BLaER1 treated with 17β-estradiol and CSF1 and Interleukin-3, amounts not matched to agents 10 nM and 100 nM (cell line): ENCODE data around the gene ERBB2.
"Not testable (repeated sequence)": the region's sequence is repeated elsewhere in the genome, so short reads cannot be mapped to it uniquely, and the experiment has no call there.

ENCODE experiments used
- H3K27ac ChIP-seq, 11 experiments: shearing (Covaris generic); formaldehyde crosslinking; 2 replicates each; pipeline ENCODE4 v1.8.1; 2022
- H3K27me3 ChIP-seq, 11 experiments: shearing (Covaris generic); formaldehyde crosslinking; 2 replicates each; pipeline ENCODE4 v1.8.1; 2022
- H3K36me3 ChIP-seq, 11 experiments: shearing (Covaris generic); formaldehyde crosslinking; 2 replicates each; pipeline ENCODE4 v1.8.1; 2022
- H3K4me1 ChIP-seq, 10 experiments: shearing (Covaris generic); formaldehyde crosslinking; 2 replicates each; pipeline ENCODE4 v1.8.1; 2022
- H3K4me2 ChIP-seq, 11 experiments: shearing (Covaris generic); formaldehyde crosslinking; 2 replicates each; pipeline ENCODE4 v1.8.1; 2022
- H3K4me3 ChIP-seq, 10 experiments: shearing (Covaris generic); formaldehyde crosslinking; 2 replicates each; pipeline ENCODE4 v1.8.1; 2022
- H3K9ac ChIP-seq, 11 experiments: shearing (Covaris generic); formaldehyde crosslinking; 2 replicates each; pipeline ENCODE4 v1.8.1; 2022
- H3K9me3 ChIP-seq, 11 experiments: shearing (Covaris generic); formaldehyde crosslinking; replicated peaks in 1 of 11; 2 replicates each; pipeline ENCODE4 v1.8.1; 2022
- H4K20me1 ChIP-seq, 11 experiments: shearing (Covaris generic); formaldehyde crosslinking; 2 replicates each; pipeline ENCODE4 v1.8.1; 2022
- Cebpa-rat ChIP-seq, 11 experiments: shearing (Covaris generic); IDR thresholded peaks; 2 replicates each; pipeline ENCODE4 v1.8.1; 2022

Gene ERBB2

DNA sequence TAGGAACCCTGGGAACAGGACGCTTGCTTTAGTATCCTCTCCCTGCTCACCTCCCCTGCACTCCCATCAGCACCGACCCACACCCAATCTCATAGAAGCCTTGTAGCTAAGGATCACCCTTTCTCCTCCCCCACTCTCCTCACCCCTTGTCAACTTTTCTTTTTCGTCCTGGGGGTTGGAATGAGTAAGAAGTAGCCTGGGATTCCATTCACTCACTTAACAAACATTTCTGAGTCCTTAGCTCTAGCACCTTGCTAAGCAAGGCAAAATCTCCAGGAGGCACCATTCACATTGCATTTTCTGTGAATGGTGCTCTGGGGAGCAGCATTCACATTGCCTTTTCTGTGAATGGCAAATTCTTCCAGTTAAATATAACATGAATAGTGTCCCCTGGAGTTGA lies 10.9 kb upstream of the ERBB2 start:
- peak overlapping the region in 3 of 11 experiments; percentile 79 to 87 (median 84); a peak in 3 of 22 replicates for H3K27ac ChIP-seq
- TF ChIP-seq Cebpa-rat (IDR thresholded peaks at IDR 0.05): no peak

DNA sequence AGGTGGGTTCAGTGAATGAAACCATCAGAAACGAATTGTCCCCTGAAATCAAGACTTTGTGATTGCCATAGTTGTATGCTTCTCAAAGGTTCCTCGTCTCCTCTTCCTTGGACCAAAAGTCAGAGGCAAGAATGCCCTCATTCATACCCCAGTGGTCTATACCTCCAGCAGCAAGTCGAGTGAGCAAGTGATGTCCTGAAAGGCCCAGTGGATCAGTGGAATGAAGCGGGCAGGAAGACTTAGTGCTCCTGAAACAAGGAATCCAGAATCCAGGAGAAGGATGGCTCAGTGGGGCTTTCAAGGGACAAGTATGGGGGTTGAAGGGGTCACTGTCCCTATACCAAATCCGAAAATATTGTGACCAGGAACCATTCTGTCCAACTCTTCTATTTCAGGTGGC lies 5.3 kb upstream of the ERBB2 start:
- no peaks in the 10 kb centered on the region for H4K20me1 ChIP-seq
- no peak overlapping the region for H3K4me3 ChIP-seq
- H3K9me3 ChIP-seq: no peaks in the 10 kb centered on the region
- TF ChIP-seq Cebpa-rat (IDR thresholded peaks at IDR 0.05): no peak
- peaks cover 13 to 22% (median 18%) of the 10 kb centered on the region in 11 experiments for H3K27me3 ChIP-seq
- H3K4me2 ChIP-seq: no peak overlapping the region
- H3K4me1 ChIP-seq: no peaks in the 10 kb centered on the region; a peak in 1 of 20 replicates
- no peak overlapping the region for H3K27ac ChIP-seq
- no peaks in the 10 kb centered on the region for H3K36me3 ChIP-seq
- H3K9ac ChIP-seq: no peak overlapping the region

More for the DNA sequence above, 10.9 kb upstream of the ERBB2 start:
- H3K27me3 ChIP-seq: no peaks in the 10 kb centered on the region
- H3K4me2 ChIP-seq: peak overlapping the region; percentile 80 to 96 (median 88)
- no peaks in the 10 kb centered on the region for H4K20me1 ChIP-seq
- H3K36me3 ChIP-seq: peaks cover 0 to 16% (median 0%) of the 10 kb centered on the region in 11 experiments; a peak in 7 of 22 replicates
- peaks cover 10 to 16% (median 14%) of the 10 kb centered on the region in 10 experiments for H3K4me1 ChIP-seq
- peaks cover 0 to 12% (median 0%) of the 10 kb centered on the region in 11 experiments; a peak in 7 of 22 replicates for H3K9me3 ChIP-seq
- peak overlapping the region; percentile 57 to 78 (median 66); a peak in 19 of 20 replicates for H3K4me3 ChIP-seq
- H3K9ac ChIP-seq: 0 out of 22 replicates have a peak overlapping the region, but pooled peaks of 1 of the 11 experiments have one; percentile 78

DNA sequence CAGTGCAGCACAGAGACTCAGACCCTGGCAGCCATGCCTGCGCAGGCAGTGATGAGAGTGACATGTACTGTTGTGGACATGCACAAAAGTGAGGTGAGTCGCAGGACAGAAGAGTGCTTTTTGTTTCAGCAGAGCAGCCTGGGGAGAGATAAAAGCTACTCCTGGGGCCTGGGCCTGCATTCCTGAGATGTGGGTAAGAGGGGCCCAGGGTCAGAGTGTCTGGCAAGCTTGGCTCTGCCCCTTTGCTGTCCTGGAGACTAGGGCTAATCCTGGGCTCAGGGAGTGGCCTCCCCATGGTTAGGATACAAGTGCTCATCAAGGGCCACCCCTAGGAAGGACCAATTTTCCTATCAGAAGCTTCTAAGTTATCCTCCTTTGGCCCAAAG lies 4.8 kb upstream of the ERBB2 start:
- Histone ChIP-seq H3K4me3 (no peak overlapping the region), H3K4me1 (no peaks in the 10 kb centered on the region)
- no peak for TF ChIP-seq Cebpa-rat (IDR thresholded peaks at IDR 0.05)

DNA sequence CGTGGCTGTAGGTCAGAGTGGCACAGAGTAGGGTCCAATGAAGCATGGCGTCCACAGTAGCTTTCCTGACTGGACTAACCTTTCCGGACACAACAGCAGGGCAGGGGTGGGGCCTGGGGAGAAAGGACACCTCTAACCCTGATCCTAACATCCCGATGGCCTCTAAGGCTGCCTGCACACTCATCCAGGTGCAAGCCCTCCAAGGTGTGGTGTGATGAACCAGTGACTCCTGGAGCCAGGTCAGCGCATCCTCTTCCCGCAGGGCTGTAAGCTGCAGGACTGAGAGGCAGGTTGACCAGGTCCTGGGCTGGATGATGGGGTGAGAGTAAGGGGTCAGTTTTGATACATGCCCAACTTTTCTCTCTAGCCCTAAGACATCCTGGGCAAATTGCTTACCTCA lies 3.1 kb upstream of the ERBB2 start:
- no peaks in the 10 kb centered on the region for H3K36me3 ChIP-seq
- no peak overlapping the region for H3K4me2 ChIP-seq
- no peak overlapping the region for H3K27ac ChIP-seq
- no peak overlapping the region for H3K4me3 ChIP-seq
- H3K4me1 ChIP-seq: no peaks in the 10 kb centered on the region
- no peaks in the 10 kb centered on the region for H3K9me3 ChIP-seq
- no peak overlapping the region for H3K9ac ChIP-seq
- peaks cover 34 to 43% (median 39%) of the 10 kb centered on the region in 11 experiments for H3K27me3 ChIP-seq
- H4K20me1 ChIP-seq: no peaks in the 10 kb centered on the region; a peak in 1 of 22 replicates
- no peak for TF ChIP-seq Cebpa-rat (IDR thresholded peaks at IDR 0.05)

More for the DNA sequence above, 4.8 kb upstream of the ERBB2 start:
- H3K27me3 ChIP-seq: peaks cover 18 to 26% (median 23%) of the 10 kb centered on the region in 11 experiments
- H3K27ac ChIP-seq: no peak overlapping the region
- no peaks in the 10 kb centered on the region for H4K20me1 ChIP-seq
- H3K4me2 ChIP-seq: no peak overlapping the region
- no peaks in the 10 kb centered on the region for H3K36me3 ChIP-seq
- no peak overlapping the region for H3K9ac ChIP-seq
- H3K9me3 ChIP-seq: no peaks in the 10 kb centered on the region

DNA sequence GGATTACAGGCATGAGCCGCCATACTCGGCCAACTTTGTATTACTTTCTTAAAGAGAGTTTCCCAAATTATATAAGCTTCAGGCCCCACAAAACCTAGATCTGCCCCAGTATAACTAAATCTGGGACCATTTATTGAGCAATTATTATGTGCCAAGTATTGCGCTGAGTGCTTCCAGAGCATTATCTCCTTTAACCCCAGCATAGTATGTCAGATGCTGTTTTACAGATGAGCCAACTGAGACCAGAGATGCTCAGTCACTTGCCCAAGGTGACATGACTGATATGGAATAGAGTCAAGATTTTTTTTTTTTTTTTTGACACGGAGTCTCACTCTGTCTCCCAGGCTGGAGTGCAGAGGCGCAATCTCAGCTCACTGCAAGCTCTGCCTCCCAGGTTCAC lies 1.9 kb upstream of the ERBB2 start:
- Histone ChIP-seq H3K4me1 (0 out of 20 replicates have a peak, but pooled peaks cover 0 to 2% (median 0%) of the 10 kb centered on the region in 10 experiments), H3K9me3 (no peaks in the 10 kb centered on the region), H4K20me1 (no peaks in the 10 kb centered on the region; a peak in 1 of 22 replicates), H3K27ac (no peak overlapping the region), H3K36me3 (no peaks in the 10 kb centered on the region), H3K9ac (no peak overlapping the region), H3K4me3 (no peak overlapping the region), H3K4me2 (no peak overlapping the region), H3K27me3 (peaks cover 36 to 54% (median 48%) of the 10 kb centered on the region in 11 experiments)
- no peak for TF ChIP-seq Cebpa-rat (IDR thresholded peaks at IDR 0.05)

DNA sequence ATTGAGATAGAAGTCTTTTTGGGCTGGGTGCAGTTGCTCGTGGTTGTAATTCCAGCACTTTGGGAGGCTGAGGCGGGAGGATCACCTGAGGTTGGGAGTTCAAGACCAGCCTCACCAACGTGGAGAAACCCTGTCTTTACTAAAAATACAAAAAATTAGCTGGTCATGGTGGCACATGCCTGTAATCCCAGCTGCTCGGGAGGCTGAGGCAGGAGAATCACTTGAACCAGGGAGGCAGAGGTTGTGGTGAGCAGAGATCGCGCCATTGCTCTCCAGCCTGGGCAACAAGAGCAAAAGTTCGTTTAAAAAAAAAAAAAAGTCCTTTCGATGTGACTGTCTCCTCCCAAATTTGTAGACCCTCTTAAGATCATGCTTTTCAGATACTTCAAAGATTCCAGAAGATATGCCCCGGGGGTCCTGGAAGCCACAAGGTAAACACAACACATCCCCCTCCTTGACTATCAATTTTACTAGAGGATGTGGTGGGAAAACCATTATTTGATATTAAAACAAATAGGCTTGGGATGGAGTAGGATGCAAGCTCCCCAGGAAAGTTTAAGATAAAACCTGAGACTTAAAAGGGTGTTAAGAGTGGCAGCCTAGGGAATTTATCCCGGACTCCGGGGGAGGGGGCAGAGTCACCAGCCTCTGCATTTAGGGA lies 577 bp upstream of the ERBB2 start:
- H3K4me1 ChIP-seq: peaks cover 0 to 15% (median 9%) of the 10 kb centered on the region in 10 experiments; a peak in 11 of 20 replicates
- not testable (repeated sequence) for H3K36me3 ChIP-seq, H4K20me1 ChIP-seq, H3K4me3 ChIP-seq, H3K9me3 ChIP-seq, H3K27ac ChIP-seq, H3K9ac ChIP-seq
- H3K27me3 ChIP-seq: peaks cover 36 to 54% (median 48%) of the 10 kb centered on the region in 11 experiments
- 0 out of 22 replicates have a peak overlapping the region, but pooled peaks of 2 of the 11 experiments have one; percentile 27 to 35 for H3K4me2 ChIP-seq

DNA sequence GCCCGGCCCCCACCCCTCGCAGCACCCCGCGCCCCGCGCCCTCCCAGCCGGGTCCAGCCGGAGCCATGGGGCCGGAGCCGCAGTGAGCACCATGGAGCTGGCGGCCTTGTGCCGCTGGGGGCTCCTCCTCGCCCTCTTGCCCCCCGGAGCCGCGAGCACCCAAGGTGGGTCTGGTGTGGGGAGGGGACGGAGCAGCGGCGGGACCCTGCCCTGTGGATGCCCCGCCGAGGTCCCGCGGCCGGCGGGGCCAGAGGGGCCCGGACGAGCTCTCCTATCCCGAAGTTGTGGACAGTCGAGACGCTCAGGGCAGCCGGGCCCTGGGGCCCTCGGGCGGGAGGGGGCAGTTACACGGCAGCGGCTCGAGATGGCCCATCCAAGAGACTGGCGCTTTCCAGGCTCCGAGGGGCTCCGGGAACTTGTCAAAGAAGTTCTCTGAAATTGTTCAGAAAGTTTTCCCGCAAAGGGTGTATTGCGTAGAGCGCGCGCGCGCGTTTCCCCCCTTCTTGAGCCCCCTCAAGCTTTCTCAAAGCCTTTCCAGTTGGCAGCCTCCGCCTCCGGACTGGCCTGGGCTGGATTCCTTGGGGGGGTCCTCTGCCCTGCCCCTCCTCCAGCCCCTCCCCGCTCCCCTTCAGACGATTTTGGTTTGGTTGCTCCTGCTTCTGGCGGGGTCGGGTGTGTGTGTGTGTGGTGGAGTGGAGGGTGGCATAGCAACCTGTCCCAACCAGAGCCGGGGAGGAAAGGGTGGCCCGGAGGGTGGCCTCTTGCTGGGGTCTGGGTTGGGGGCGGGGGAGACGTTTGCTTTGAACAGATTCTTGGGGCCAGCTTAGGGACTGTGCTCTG lies 504 bp downstream of the ERBB2 start:
- Histone ChIP-seq H4K20me1 (no peaks in the 10 kb centered on the region; a peak in 1 of 22 replicates), H3K36me3 (no peaks in the 10 kb centered on the region), H3K4me1 (peaks cover 5 to 26% (median 20%) of the 10 kb centered on the region in 10 experiments; a peak in 19 of 20 replicates), H3K9ac (no peak overlapping the region), H3K9me3 (no peaks in the 10 kb centered on the region), H3K27me3 (peaks cover 36 to 54% (median 48%) of the 10 kb centered on the region in 11 experiments), H3K4me2 (peak overlapping the region in 2 of 11 experiments; percentile 27 to 35; a peak in 1 of 22 replicates), H3K4me3 (no peak overlapping the region), H3K27ac (no peak overlapping the region)
- no peak for TF ChIP-seq Cebpa-rat (IDR thresholded peaks at IDR 0.05)

DNA sequence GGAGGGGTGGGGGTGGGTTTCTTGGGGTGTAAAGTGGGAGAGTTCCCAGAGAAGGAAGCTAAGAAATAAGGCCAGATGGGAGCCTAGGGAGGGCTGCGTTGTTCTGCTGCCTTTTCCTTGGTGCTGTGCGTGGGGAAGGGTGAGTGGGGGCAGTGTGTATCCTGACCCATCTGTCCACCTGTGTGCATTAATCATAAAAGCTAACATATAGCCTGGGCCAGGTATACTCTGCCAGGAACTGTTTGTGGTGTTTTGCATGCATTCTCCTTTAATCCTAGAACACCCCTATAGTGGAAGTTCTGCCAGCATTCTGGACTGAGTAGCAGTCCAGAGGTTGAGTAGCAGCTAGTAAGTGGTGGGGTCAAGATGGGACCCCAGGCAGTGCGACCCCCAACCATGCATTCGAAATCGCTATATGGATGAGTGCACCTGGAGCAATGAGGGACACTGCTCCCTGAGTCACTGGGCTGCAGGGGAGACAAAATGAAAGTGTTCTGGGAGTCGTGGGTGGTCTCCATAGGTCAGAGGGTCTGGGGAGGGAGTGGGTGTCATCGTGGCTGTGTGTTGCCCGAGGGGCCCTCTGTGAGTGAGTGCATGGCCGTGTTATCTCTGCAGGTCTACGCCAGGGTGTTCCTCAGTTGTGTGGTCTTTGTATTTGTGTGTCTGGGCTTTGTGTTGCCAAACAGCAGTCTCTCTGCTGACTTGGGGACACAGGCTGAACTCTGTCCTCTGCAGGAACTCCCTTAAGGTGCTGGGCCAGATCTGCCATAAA lies 1.3 kb downstream of the ERBB2 start:
- Histone ChIP-seq H4K20me1 (no peaks in the 10 kb centered on the region; a peak in 1 of 22 replicates), H3K27me3 (peaks cover 36 to 54% (median 48%) of the 10 kb centered on the region in 11 experiments), H3K9me3 (no peaks in the 10 kb centered on the region), H3K4me2 (no peak overlapping the region), H3K9ac (no peak overlapping the region), H3K4me3 (no peak overlapping the region), H3K27ac (no peak overlapping the region), H3K4me1 (peaks cover 9 to 35% (median 29%) of the 10 kb centered on the region in 10 experiments; a peak in 19 of 20 replicates), H3K36me3 (no peaks in the 10 kb centered on the region)
- no peak for TF ChIP-seq Cebpa-rat (IDR thresholded peaks at IDR 0.05)
